Breast epithelium (tissue), 3 donors: ENCODE measurements around the gene ASXL1.

ENCODE experiments used
- CTCF ChIP-seq, 3 donors: fragments of 450-650 bp; IDR thresholded peaks; one replicate each; pipeline ENCODE4 v1.5.1; 2016 to 2017; ENCODE audit warnings: antibody characterized with exemption in 3 of 3, mild to moderate bottlenecking in 3 of 3, moderate library complexity in 3 of 3
- POLR2A ChIP-seq: fragments of 450-650 bp; IDR thresholded peaks from one replicate; pipeline ENCODE4 v1.6.1; 2016; ENCODE audit warnings: antibody characterized with exemption, mild to moderate bottlenecking, moderate library complexity
- POLR2AphosphoS5 ChIP-seq, 3 donors: sonication (generic); formaldehyde crosslinking; IDR thresholded peaks; one replicate each; pipeline ENCODE4 v1.6.1; 2017; ENCODE audit warnings: antibody characterized with exemption in 3 of 3

GRCh38 chr20:32462900-32463641, 104.9 kb downstream of the ASXL1 start:
- no peak for TF ChIP-seq CTCF (IDR thresholded peaks at IDR 0.05)
- no peak for TF ChIP-seq POLR2A
- TF ChIP-seq POLR2AphosphoS5 (IDR thresholded peaks at IDR 0.05) = no peak
